GM12801 (cell line): ENCODE measurements around the gene POLE.

Experiments used
- CTCF ChIP-seq: IDR thresholded peaks from one replicate; pipeline ENCODE4 v1.5.1; 2011; ENCODE audit warnings: control low read depth; ENCODE audit not compliant: insufficient read length; ENCODE audit errors: extremely low read depth

Gene POLE

GRCh38 chr12:132621657-132622435 lies 65.3 kb downstream of the POLE start:
- TF ChIP-seq CTCF, result no peak

GRCh38 chr12:132620899-132621656 lies 66.1 kb downstream of the POLE start:
- no peak for TF ChIP-seq CTCF

GRCh38 chr12:132620113-132620898 lies 66.8 kb downstream of the POLE start:
- TF ChIP-seq CTCF, result no peak

GRCh38 chr12:132619386-132620112 lies 67.6 kb downstream of the POLE start:
- TF ChIP-seq CTCF, result no peak

GRCh38 chr12:132619071-132619385 lies 68.1 kb downstream of the POLE start:
- TF ChIP-seq CTCF, result no peak

- TF ChIP-seq CTCF, result no peak
Measured at GRCh38 chr12:132618683-132619043, 68.5 kb downstream of the POLE start, which contains the start of gene P2RX2. TSS of gene P2RX2 (plus strand) at chr12:132618776. CDS start at chr12:132618817, 41 bp downstream.
